HG03558 (cell line): ENCODE results near the gene NR2F2.

Experiments used
- ATAC-seq: cut with Tn5 transposase; IDR thresholded peaks from one replicate; pipeline ENCODE4 v1.9.1; 2021; ENCODE audit warnings: moderate number of reproducible peaks; ENCODE audit not compliant: unreplicated experiment; ENCODE audit errors: extremely low read depth

Gene NR2F2

GRCh38 chr15:96330064-96330449, 443 bp upstream of the NR2F2 start:
- ATAC-seq = no peak

DNA sequence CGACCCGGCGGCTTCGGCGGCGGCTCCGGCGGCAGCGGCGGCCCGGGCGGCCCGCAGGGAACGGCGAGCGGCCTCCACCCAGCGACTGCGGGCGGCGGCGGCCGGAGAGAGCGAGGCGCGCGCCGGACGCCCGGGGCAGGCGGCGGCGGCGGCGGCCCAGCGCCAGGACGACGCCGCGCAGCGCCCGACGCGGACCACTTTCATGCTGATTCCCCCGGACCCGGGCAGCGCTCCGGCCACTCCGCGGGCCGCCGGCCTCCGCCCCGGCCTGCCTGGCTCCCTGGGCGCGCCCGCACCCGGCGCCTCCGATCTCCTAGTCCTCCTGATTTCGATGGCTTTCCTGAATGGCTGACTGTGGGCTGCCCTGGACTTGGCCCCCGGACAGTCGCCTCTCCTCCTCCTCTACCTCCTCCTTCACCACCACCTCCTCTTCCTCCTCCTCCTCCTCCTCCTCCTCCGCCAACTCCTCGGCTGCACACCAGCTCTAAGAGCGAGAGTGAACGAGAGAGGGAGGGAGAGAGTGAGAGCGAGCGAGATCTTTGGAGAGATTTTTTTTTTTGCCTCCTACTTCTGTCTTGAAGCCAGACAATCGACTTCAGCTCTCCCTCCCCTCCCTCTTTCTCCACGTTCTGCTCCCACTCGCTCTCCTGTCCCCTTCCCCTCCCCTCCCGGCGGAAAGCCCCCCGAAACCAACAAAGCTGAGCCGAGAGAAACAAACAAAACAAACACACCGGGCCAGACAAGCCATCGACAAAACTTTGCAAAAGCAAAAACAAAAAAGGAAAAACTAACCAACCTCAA, 844 bp downstream of the NR2F2 start:
- ATAC-seq = no peak

DNA sequence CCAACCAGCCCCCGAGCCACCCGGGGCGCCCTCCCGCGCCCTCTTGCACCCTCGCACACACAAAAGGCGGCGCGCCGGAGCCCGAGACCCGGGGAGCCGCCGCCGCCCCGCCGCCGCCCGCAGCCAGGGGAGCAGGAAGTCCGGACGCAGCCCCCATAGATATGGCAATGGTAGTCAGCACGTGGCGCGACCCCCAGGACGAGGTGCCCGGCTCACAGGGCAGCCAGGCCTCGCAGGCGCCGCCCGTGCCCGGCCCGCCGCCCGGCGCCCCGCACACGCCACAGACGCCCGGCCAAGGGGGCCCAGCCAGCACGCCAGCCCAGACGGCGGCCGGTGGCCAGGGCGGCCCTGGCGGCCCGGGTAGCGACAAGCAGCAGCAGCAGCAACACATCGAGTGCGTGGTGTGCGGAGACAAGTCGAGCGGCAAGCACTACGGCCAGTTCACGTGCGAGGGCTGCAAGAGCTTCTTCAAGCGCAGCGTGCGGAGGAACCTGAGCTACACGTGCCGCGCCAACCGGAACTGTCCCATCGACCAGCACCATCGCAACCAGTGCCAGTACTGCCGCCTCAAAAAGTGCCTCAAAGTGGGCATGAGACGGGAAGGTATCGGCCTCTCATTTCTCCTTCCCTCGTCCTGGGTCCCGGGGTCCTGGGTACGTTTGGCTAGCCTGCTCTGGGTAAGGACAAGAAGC, 1.6 kb downstream of the NR2F2 start:
- no peak for ATAC-seq

- no peak for ATAC-seq
Measured at GRCh38 chr15:96332637-96333121, 2.2 kb downstream of the NR2F2 start.

- ATAC-seq = no peak
Measured at GRCh38 chr15:96333131-96334016, 2.9 kb downstream of the NR2F2 start.

DNA sequence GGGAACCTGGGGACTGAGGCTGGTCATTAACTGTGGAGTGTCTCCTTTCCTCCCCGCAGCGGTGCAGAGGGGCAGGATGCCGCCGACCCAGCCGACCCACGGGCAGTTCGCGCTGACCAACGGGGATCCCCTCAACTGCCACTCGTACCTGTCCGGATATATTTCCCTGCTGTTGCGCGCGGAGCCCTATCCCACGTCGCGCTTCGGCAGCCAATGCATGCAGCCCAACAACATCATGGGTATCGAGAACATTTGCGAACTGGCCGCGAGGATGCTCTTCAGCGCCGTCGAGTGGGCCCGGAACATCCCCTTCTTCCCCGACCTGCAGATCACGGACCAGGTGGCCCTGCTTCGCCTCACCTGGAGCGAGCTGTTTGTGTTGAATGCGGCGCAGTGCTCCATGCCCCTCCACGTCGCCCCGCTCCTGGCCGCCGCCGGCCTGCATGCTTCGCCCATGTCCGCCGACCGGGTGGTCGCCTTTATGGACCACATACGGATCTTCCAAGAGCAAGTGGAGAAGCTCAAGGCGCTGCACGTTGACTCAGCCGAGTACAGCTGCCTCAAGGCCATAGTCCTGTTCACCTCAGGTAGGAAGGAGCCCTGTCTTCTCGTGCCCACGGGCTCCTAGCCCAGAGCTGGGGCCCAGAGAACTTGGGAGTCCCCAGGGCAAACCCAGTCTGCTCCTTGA, 3.7 kb downstream of the NR2F2 start:
- ATAC-seq = no peak

DNA sequence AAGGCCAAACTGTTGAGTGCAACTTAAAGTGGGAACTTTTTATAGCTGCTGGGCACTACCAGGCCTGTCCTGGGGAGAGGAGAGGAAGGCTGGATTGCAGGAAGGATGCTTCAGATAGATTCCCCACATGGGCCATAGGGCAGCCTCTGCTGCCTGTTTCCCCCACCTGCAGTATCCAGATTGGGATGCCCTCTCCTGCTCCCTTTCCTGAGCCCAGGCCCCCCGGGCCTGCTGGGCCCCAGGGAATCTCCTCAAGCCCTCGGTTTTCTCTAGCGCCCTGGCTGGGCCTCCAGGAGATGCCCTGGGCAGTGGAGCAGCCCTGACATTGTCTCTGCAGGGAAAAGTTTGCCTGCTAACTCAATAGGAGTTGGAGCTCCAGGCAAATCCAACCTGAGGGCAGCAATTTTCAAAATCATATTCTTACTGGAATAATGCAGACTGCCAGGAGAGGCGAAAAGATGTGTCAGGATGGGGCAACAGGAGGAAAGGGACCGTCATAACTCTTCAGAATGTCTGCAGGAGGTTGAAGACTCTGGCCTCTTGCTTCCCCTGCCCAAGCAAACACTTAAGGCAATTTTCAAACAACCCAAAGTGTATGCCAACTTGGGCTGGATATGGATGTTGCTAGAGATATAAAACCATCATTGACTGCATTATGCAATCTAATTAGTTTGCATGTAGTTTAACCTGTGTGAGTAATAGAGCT, 4.4 kb downstream of the NR2F2 start:
- ATAC-seq = no peak

GRCh38 chr15:96335411-96336024, 5.0 kb downstream of the NR2F2 start:
- no peak for ATAC-seq

GRCh38 chr15:96336108-96336595, 5.7 kb downstream of the NR2F2 start:
- ATAC-seq = no peak

DNA sequence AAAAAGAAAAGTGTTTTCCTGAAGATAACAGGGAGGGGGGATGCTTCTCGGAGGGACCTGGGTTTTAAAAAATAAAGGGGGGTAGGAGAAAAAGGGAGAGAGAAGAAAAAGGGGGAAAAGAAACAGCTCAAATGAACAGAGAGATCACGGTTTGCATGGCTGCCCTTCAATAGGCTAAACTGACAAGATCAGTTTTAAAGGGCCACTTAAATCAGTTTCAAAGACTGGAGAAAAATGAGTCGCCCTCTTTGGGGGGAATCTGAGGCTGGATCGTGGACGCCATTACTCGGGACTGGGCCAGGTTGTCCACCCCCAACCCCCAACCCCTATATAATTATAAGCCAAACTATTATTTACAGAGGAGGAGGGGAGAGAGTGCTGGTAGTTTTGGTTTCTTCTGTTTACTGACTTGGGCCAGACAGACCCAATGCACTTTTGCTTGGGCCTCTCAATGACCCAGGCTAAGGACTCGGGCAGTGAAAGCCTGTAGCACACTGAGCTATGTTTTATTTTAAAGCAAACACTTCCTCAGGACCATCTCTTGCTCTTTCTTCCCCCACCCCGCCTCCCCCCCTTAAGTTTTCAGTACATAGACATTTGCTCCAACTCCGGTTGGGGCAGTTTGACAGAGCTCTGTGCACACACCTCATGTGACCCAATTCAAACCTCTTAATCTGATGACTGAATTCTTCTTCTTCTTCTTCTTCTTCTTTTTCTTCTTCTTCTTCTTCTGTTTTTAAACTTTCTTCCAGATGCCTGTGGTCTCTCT, 6.3 kb downstream of the NR2F2 start:
- no peak for ATAC-seq

DNA sequence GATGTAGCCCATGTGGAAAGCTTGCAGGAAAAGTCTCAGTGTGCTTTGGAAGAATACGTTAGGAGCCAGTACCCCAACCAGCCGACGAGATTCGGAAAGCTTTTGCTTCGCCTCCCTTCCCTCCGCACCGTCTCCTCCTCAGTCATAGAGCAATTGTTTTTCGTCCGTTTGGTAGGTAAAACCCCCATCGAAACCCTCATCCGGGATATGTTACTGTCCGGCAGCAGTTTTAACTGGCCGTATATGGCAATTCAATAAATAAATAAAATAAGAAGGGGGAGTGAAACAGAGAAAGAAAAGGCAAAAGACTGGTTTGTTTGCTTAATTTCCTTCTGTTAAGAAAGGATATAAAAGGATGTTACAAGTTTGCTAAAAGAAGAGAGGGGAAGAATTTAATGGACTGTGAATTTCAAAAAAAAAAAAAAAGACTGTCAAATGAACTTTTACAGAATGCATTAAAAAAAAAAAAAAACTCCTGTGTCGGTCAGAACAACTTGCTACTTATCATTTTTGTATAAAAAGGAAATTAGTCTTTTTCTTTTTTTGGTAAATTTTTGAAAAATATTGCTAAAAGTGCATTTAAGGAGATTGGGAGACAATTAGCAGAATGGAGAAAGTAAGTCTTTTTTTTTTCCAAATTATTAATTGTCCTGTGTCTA, 7.0 kb downstream of the NR2F2 start:
- ATAC-seq = no peak

GRCh38 chr15:96338074-96338765, 7.7 kb downstream of the NR2F2 start:
- no peak for ATAC-seq

DNA sequence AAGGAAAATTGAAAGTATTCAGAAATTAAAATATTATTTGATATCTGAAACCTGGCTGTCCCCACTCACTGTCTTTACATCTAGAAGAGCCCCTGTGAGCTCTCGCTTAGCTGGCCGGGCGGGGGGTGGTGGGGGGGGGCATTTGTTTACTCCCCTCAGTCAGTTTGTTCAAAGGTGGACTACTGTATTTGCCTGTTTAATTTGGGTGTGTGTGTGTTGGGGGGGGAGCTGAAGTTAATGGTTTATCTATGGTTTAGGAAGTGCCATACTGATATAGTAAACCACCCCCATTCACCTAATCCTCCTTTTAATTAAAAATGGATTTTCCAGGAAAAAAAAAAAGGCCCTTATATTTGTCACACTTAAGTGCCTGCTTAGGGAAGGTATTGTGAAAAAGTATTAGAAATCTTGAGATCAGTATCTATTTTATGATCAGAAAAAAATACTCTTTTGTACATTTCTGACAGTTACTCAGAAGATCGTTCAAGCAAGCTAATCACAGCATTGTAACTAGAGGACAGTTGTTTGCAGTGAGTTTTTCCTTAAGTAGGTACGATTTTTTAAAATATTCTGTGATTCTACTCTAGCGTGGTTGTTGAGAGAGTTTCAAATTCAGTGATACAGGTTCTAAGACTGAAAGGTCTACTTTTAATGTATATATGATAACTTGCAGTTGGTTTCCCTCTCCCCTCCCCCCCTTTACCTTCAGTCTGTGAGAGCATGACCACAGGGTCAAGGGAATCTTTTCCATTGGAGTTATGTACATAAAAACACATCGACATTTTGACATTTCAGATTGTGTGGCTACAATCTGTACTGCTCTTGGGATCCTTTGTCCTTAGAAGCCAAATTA, 8.5 kb downstream of the NR2F2 start:
- ATAC-seq = no peak

DNA sequence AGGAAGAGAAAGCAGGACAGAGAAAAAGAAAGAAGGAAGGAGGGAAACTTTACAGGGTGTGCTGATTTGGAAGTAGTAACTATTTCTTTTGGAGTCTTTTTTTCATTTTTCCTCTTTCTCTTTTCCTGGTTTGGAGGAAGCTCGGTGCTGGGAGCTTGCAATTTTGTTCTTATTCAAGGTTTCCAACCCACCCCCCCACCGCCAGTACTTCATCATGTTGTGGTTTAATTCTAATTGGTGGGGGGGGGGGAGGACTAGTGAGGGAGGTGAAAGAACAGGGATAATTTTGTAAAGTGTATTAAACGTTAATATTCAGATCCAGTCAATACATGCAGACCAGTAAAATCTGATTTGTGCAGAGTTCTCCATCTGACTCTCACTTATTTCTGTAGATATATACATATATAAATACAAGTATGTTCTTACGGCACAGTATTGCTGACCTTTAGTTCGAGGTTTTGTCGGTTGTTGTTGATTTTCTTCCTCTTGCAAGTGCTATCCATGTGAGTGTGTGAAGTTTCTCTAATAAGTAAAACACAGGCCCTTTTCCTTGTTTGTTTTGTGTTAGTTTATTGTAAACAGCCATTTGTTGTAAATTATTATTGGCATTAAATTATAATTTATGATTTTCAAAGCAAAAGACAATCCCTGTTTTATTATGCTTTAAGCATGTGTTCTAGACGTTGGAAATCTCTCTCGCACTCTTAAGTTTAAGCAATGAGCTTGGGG, 9.3 kb downstream of the NR2F2 start:
- ATAC-seq = no peak

GRCh38 chr15:96340348-96340597, 9.8 kb downstream of the NR2F2 start:
- no peak for ATAC-seq
